Panc1 (cell line): Measurements from ENCODE around the gene YIPF4. TPM values are rescaled to one million over a fixed set of nuclear protein-coding genes. Genes with fewer than 3 reads are reported as not detected.
A peak's percentile ranks its signal among the peaks of the same experiment; 100 is the strongest.

Experiments
- ATAC-seq: fragments of 200-7000 bp; cut with Tn5 transposase; 2 replicates; pipeline ENCODE4 v1.9.1; 2020; ENCODE audit warnings: mild to moderate bottlenecking, moderate library complexity
- Bru-seq: library from RNA; stranded (reverse); fragments of 400-500 nt; gene quantifications from one replicate; lab custom pipeline; 2021; lab: Mats Ljungman, UMichigan
- BruChase-seq, 2 experiments: library from RNA; stranded (reverse); fragments of 400-500 nt; gene quantifications; one replicate each; lab custom pipeline; 2021; lab: Mats Ljungman, UMichigan
- BruUV-seq: library from RNA; stranded (reverse); fragments of 400-500 nt; replicated peaks from 2 replicates; lab custom pipeline; 2021; lab: Mats Ljungman, UMichigan
- CTCF ChIA-PET: fragments of 300-600 bp; sonication (Branson Sonifier 250); formaldehyde crosslinking; loops from one replicate; lab custom pipeline; 2022; ENCODE audit warnings: antibody characterized with exemption; lab: Charles Lee
- POLR2A ChIA-PET: fragments of 300-600 bp; sonication (Branson Sonifier 250); formaldehyde crosslinking; loops from one replicate; lab custom pipeline; 2022; ENCODE audit warnings: antibody characterized with exemption; lab: Charles Lee
- DNase-seq: peaks from one replicate; pipeline ENCODE4 v3.0.0-alpha.2; 2010; ENCODE audit warnings: low read depth, low spot score
- H3K27ac ChIP-seq: 2 replicates; pipeline ENCODE4 v1.5.1; 2011; ENCODE audit warnings: mild to moderate bottlenecking, low read length, inconsistent platforms
- H3K27me3 ChIP-seq: fragments of 200-500 bp; sonication (Bioruptor generic); 2 replicates; pipeline ENCODE4 v1.6.0; 2014; ENCODE audit warnings: low read length, inconsistent platforms; ENCODE audit not compliant: control insufficient read depth, insufficient read depth
- H3K36me3 ChIP-seq: fragments of 200-500 bp; sonication (Bioruptor generic); 2 replicates; pipeline ENCODE4 v1.5.1; 2014; ENCODE audit warnings: inconsistent platforms, mild to moderate bottlenecking, low read length, moderate library complexity; ENCODE audit not compliant: control insufficient read depth, insufficient read depth
- H3K4me1 ChIP-seq: 2 replicates; pipeline ENCODE4 v1.5.1; 2011; ENCODE audit warnings: inconsistent platforms, mild to moderate bottlenecking, low read length, moderate library complexity; ENCODE audit not compliant: control insufficient read depth, insufficient read depth
- H3K4me3 ChIP-seq, 2 experiments: 2 replicates each; pipeline ENCODE4 v1.5.1; 2011 to 2012; ENCODE audit warnings: low read depth in 2 of 2, low read length in 2 of 2, mild to moderate bottlenecking in 2 of 2, inconsistent platforms in 1 of 2, moderate library complexity in 1 of 2
- H3K9me3 ChIP-seq: fragments of 200-500 bp; sonication (Bioruptor generic); 2 replicates; pipeline ENCODE4 v1.5.1; 2014; ENCODE audit warnings: low read depth, mild to moderate bottlenecking, inconsistent platforms, low read length, moderate library complexity; ENCODE audit not compliant: control insufficient read depth, insufficient read depth
- POLR2AphosphoS5 ChIP-seq: IDR thresholded peaks from 2 replicates; pipeline ENCODE4 v1.6.1; 2012; ENCODE audit warnings: mild to moderate bottlenecking, low read depth, low read length, moderate library complexity
- SIN3A ChIP-seq: IDR thresholded peaks from 2 replicates; pipeline ENCODE4 v1.6.1; 2012; ENCODE audit warnings: low read depth, mild to moderate bottlenecking, low read length, moderate library complexity, borderline replicate concordance; ENCODE audit not compliant: insufficient read depth
- TCF7L2 ChIP-seq: IDR thresholded peaks from 2 replicates; pipeline ENCODE4 v1.6.1; 2011; ENCODE audit warnings: mild to moderate bottlenecking, low read depth, low read length, inconsistent platforms
- in situ Hi-C: cut with HindIII; loops from 2 replicates; pipeline ENCODE4 v1.10.0; 2016; ENCODE audit warnings: low sequenced_read_pairs, low pct_unique_long_range_greater_than_20kb
- intact Hi-C: fragments of 100-400 bp; cut with micrococcal nuclease; formaldehyde crosslinking; loops from one replicate; pipeline ENCODE4 v1.10.0; 2022; ENCODE audit not compliant: unreplicated experiment
- long read RNA-seq: library from polyadenylated mRNA; unstranded; transcript quantifications from one replicate; pipeline ENCODE4 v2.0.0, GENCODE V29; 2021; ENCODE audit not compliant: unreplicated experiment
- polyA plus RNA-seq: library from polyadenylated mRNA; unstranded; fragments of >200 nt; gene quantifications from one replicate; pipeline ENCODE4 v1.2.1, GENCODE V29; 2012; ENCODE audit warnings: missing spikeins; ENCODE audit not compliant: insufficient read length
- total RNA-seq: library from RNA; stranded (reverse); gene quantifications from one replicate; pipeline ENCODE4 v1.2.1, GENCODE V29; 2021; ENCODE audit not compliant: unreplicated experiment
- TF ChIP-seq, protein P1 (sequence below): fragments of 450-650 bp; IDR thresholded peaks from 2 replicates; pipeline ENCODE4 v1.5.1; 2017; ENCODE audit warnings: mild to moderate bottlenecking
- TF ChIP-seq, protein P2 (sequence below), 2 experiments: IDR thresholded peaks; 2 replicates each; pipeline ENCODE4 v1.6.1; 2011 to 2012; ENCODE audit warnings: low read depth in 2 of 2, control low read depth in 1 of 2, low read length in 1 of 2, mild to moderate bottlenecking in 1 of 2, moderate library complexity in 1 of 2; ENCODE audit not compliant: insufficient read depth in 1 of 2

Gene YIPF4
- 45.9 TPM for total RNA-seq
- polyA plus RNA-seq = 17.3 TPM
- percentile 74 among the genes with signal in this experiment for Bru-seq, nascent RNA
- percentile 73 among the genes with signal in this experiment for BruChase-seq, experiment 1, labeled RNA remaining after a 2-hour chase
- BruChase-seq, experiment 2, labeled RNA remaining after a 6-hour chase = percentile 84 among the genes with signal in this experiment
- long read RNA-seq, full-length matches to known transcripts = 100 of 119 reads
- long read RNA-seq, partial matches to known transcripts = 2 of 119 reads
- long read RNA-seq, other reads (novel, unspliced or antisense) = 17 of 119 reads

DNA sequence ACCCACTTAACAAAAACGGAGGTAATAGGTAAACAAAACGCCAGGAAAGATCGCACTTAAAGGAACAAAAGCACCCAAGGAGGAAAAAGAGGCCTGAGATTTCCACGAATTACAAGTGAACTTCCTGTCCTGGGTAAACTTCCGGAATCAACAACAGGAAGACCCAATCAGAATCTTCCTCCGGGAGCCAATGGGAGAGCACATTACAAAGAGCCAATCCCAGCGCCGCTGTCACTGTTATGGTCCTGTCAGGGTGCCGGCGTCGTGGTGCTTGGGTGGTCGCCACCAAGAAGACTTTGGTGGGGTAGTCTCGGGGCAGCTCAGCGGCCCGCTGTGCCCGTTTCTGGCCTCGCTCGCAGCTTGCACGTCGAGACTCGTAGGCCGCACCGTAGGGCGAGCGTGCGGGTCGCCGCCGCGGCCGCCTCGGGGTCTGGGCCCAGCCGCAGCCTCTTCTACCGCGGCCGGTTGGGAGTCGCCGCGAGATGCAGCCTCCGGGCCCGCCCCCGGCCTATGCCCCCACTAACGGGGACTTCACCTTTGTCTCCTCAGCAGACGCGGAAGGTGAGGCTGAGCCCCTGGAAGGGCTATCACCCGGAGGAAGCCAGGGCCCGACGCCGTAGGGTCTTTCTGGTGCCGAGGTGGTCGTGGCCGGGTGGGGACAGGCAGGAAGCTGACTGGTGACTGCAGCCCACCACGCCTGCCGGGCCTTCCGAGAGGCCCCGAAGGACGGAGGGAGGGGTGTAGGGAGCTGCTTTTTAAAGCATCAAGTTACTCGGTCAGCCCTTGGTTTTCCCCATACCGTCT is at the start of gene YIPF4:
Gene YIPF4, plus strand, starts transcription at position 231 of the 804 bp plus-strand sequence. Its CDS starts 252 bp downstream, at position 483.
- intact Hi-C loops = loop anchor here (10.0 kb wide), 1 partner anchor 823 kb away; no protein-coding TSS in a partner anchor
- POLR2A ChIA-PET = no interaction called here

DNA sequence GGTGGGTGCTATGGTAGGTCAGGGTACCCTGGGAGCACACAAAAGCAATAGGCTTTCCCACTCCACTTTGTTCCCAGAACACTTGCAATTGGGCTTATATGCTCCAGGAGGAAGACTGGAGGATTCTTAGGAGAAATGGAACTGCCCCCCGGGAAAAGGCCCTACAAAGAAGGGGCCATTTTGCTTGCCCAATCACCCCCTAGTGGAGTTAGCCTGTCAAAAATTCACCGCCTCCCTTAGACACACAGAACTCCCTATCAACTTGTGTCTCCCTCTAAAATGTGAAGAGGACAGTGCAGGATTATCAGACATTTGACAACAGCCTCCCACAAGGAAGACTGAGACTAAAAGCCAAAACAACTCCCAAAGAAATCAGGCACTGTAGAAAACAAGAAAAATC is 49.5 kb upstream of the YIPF4 start:
- CTCF ChIA-PET = no interaction called here
- POLR2A ChIA-PET = interaction anchor here (0.6 kb wide), 1 partner anchor 13 kb away, joined by 4 read pairs; no protein-coding TSS in a partner anchor
- ATAC-seq (no peak; the same call in 1 of the 2 replicates), DNase-seq (no peak)
- no peak for TF ChIP-seq POLR2AphosphoS5
- TF ChIP-seq, protein P1, sequence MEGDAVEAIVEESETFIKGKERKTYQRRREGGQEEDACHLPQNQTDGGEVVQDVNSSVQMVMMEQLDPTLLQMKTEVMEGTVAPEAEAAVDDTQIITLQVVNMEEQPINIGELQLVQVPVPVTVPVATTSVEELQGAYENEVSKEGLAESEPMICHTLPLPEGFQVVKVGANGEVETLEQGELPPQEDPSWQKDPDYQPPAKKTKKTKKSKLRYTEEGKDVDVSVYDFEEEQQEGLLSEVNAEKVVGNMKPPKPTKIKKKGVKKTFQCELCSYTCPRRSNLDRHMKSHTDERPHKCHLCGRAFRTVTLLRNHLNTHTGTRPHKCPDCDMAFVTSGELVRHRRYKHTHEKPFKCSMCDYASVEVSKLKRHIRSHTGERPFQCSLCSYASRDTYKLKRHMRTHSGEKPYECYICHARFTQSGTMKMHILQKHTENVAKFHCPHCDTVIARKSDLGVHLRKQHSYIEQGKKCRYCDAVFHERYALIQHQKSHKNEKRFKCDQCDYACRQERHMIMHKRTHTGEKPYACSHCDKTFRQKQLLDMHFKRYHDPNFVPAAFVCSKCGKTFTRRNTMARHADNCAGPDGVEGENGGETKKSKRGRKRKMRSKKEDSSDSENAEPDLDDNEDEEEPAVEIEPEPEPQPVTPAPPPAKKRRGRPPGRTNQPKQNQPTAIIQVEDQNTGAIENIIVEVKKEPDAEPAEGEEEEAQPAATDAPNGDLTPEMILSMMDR = 0 out of 2 replicates have a peak, but pooled peaks have one; percentile 12
- no peak overlapping the region for H3K27ac ChIP-seq
- no peaks in the 10 kb centered on the region for H3K27me3 ChIP-seq
- no peaks in the 10 kb centered on the region; the same call in 1 of the 2 replicates for H3K4me1 ChIP-seq
- no TSS peak for BruUV-seq
- in situ Hi-C loops (no loop called here), intact Hi-C loops (no loop called here)
- H3K36me3 ChIP-seq = peaks cover 7% of the 10 kb centered on the region; the same call in 1 of the 2 replicates
- H3K4me3 ChIP-seq = no peak overlapping the region
- H3K9me3 ChIP-seq = no peaks in the 10 kb centered on the region

More for the DNA sequence above, at the start of gene YIPF4:
- Histone ChIP-seq H3K4me1 (peaks cover 4% of the 10 kb centered on the region; the same call in 1 of the 2 replicates), H3K36me3 (no peaks in the 10 kb centered on the region; the same call in 1 of the 2 replicates), H3K27me3 (no peaks in the 10 kb centered on the region), H3K4me3 (peak within 1 kb of the TSS; percentile 89 to 97), H3K27ac (peak within 1 kb of the TSS; percentile 93), H3K9me3 (no peaks in the 10 kb centered on the region)
- ATAC-seq = peak; percentile 100
- no TSS peak for BruUV-seq
- TF ChIP-seq SIN3A = peak; percentile 89; the same call in 1 of the 2 replicates
- TF ChIP-seq, protein P1 = no peak
- no peak for TF ChIP-seq TCF7L2
- TF ChIP-seq POLR2AphosphoS5 = peak; percentile 79
- TF ChIP-seq, protein P2, sequence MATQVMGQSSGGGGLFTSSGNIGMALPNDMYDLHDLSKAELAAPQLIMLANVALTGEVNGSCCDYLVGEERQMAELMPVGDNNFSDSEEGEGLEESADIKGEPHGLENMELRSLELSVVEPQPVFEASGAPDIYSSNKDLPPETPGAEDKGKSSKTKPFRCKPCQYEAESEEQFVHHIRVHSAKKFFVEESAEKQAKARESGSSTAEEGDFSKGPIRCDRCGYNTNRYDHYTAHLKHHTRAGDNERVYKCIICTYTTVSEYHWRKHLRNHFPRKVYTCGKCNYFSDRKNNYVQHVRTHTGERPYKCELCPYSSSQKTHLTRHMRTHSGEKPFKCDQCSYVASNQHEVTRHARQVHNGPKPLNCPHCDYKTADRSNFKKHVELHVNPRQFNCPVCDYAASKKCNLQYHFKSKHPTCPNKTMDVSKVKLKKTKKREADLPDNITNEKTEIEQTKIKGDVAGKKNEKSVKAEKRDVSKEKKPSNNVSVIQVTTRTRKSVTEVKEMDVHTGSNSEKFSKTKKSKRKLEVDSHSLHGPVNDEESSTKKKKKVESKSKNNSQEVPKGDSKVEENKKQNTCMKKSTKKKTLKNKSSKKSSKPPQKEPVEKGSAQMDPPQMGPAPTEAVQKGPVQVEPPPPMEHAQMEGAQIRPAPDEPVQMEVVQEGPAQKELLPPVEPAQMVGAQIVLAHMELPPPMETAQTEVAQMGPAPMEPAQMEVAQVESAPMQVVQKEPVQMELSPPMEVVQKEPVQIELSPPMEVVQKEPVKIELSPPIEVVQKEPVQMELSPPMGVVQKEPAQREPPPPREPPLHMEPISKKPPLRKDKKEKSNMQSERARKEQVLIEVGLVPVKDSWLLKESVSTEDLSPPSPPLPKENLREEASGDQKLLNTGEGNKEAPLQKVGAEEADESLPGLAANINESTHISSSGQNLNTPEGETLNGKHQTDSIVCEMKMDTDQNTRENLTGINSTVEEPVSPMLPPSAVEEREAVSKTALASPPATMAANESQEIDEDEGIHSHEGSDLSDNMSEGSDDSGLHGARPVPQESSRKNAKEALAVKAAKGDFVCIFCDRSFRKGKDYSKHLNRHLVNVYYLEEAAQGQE (IDR thresholded peaks at IDR 0.05; ENCODE audit: insufficient read depth in 1 of 2, low read depth in 2 of 2, low read length in 1 of 2) = no peak
- peak; percentile 83 for DNase-seq
- CTCF ChIA-PET = no interaction called here
- in situ Hi-C loops = no loop called here
